ENCODE measurements around the gene GMCL1.

The GMCL1 gene

GRCh38 chr2:69805887-69806286, 23.6 kb upstream of the GMCL1 start:
- H3K36me3 ChIP-seq (ENCODE audit: low read depth): peaks cover 12% of the 10 kb centered on the region

GRCh38 chr2:69807821-69808540, 21.5 kb upstream of the GMCL1 start:
- Histone ChIP-seq H3K4me3 (ENCODE audit: severe bottlenecking) (no peak overlapping the region), H3K27me3 (ENCODE audit: insufficient read depth, poor library complexity, severe bottlenecking) (no peaks in the 10 kb centered on the region), H3K9me3 (ENCODE audit: severe bottlenecking) (no peaks in the 10 kb centered on the region), H3K4me1 (ENCODE audit: insufficient read depth, poor library complexity, severe bottlenecking) (no peaks in the 10 kb centered on the region), H3K27ac (ENCODE audit: poor library complexity, severe bottlenecking) (no peak overlapping the region), H3K36me3 (ENCODE audit: low read depth) (peaks cover 21% of the 10 kb centered on the region)
- no peak for DNase-seq (ENCODE audit: low spot score)
- no peak for TF ChIP-seq CTCF (IDR thresholded peaks at IDR 0.05; ENCODE audit: poor library complexity, severe bottlenecking)
- ATAC-seq (ENCODE audit: low read depth): no peak

More at GRCh38 chr2:69805887-69806286, 23.6 kb upstream of the GMCL1 start:
- ATAC-seq (ENCODE audit: low read depth) (no peak), DNase-seq (ENCODE audit: low spot score) (no peak)
- H3K27me3 ChIP-seq (ENCODE audit: insufficient read depth, poor library complexity, severe bottlenecking): no peaks in the 10 kb centered on the region
- H3K4me1 ChIP-seq (ENCODE audit: insufficient read depth, poor library complexity, severe bottlenecking): no peaks in the 10 kb centered on the region
- no peaks in the 10 kb centered on the region for H3K9me3 ChIP-seq (ENCODE audit: severe bottlenecking)
- H3K27ac ChIP-seq (ENCODE audit: poor library complexity, severe bottlenecking): no peak overlapping the region
- no peak for TF ChIP-seq CTCF (IDR thresholded peaks at IDR 0.05; ENCODE audit: poor library complexity, severe bottlenecking)
- H3K4me3 ChIP-seq (ENCODE audit: severe bottlenecking): no peak overlapping the region

- no peak for DNase-seq (ENCODE audit: low spot score)
- peaks cover 10% of the 10 kb centered on the region; the same call in 1 of the 2 replicates for H3K36me3 ChIP-seq (ENCODE audit: low read depth)
- no peak for TF ChIP-seq CTCF (IDR thresholded peaks at IDR 0.05; ENCODE audit: poor library complexity, severe bottlenecking)
- H3K27ac ChIP-seq (ENCODE audit: poor library complexity, severe bottlenecking): no peak overlapping the region
- ATAC-seq (ENCODE audit: low read depth): no peak
- no peaks in the 10 kb centered on the region for H3K4me1 ChIP-seq (ENCODE audit: insufficient read depth, poor library complexity, severe bottlenecking)
- H3K4me3 ChIP-seq (ENCODE audit: severe bottlenecking): no peak overlapping the region
- H3K27me3 ChIP-seq (ENCODE audit: insufficient read depth, poor library complexity, severe bottlenecking): no peaks in the 10 kb centered on the region
- H3K9me3 ChIP-seq (ENCODE audit: severe bottlenecking): no peaks in the 10 kb centered on the region
Observed at GRCh38 chr2:69810550-69810949, 18.9 kb upstream of the GMCL1 start.

GRCh38 chr2:69811018-69811417, 18.4 kb upstream of the GMCL1 start:
- no peak overlapping the region for H3K4me3 ChIP-seq (ENCODE audit: severe bottlenecking)
- H3K27ac ChIP-seq (ENCODE audit: poor library complexity, severe bottlenecking): no peak overlapping the region
- DNase-seq (ENCODE audit: low spot score) (no peak), ATAC-seq (ENCODE audit: low read depth) (no peak)
- H3K9me3 ChIP-seq (ENCODE audit: severe bottlenecking): no peaks in the 10 kb centered on the region
- TF ChIP-seq CTCF (IDR thresholded peaks at IDR 0.05; ENCODE audit: poor library complexity, severe bottlenecking): no peak
- no peaks in the 10 kb centered on the region for H3K4me1 ChIP-seq (ENCODE audit: insufficient read depth, poor library complexity, severe bottlenecking)
- H3K36me3 ChIP-seq (ENCODE audit: low read depth): peaks cover 10% of the 10 kb centered on the region; the same call in 1 of the 2 replicates
- H3K27me3 ChIP-seq (ENCODE audit: insufficient read depth, poor library complexity, severe bottlenecking): no peaks in the 10 kb centered on the region

GRCh38 chr2:69811591-69811990, 17.9 kb upstream of the GMCL1 start:
- DNase-seq (ENCODE audit: low spot score) (no peak), ATAC-seq (ENCODE audit: low read depth) (no peak)
- Histone ChIP-seq H3K4me1 (ENCODE audit: insufficient read depth, poor library complexity, severe bottlenecking) (no peaks in the 10 kb centered on the region), H3K27ac (ENCODE audit: poor library complexity, severe bottlenecking) (no peak overlapping the region), H3K4me3 (ENCODE audit: severe bottlenecking) (no peak overlapping the region), H3K36me3 (ENCODE audit: low read depth) (peaks cover 10% of the 10 kb centered on the region; the same call in 1 of the 2 replicates), H3K9me3 (ENCODE audit: severe bottlenecking) (no peaks in the 10 kb centered on the region), H3K27me3 (ENCODE audit: insufficient read depth, poor library complexity, severe bottlenecking) (no peaks in the 10 kb centered on the region)
- no peak for TF ChIP-seq CTCF (IDR thresholded peaks at IDR 0.05; ENCODE audit: poor library complexity, severe bottlenecking)
